Fibroblast of skin of back (primary cell): ENCODE results near the gene ADAMTSL1.
"Not testable (repeated sequence)": the region's sequence is repeated elsewhere in the genome, so short reads cannot be mapped to it uniquely, and the experiment has no call there.

ENCODE experiments used
- DNase-seq: peaks from one replicate; pipeline ENCODE4 v3.0.0-alpha.2; 2013

ADAMTSL1 gene

GRCh38 chr9:18874990-18875389 is 401.0 kb downstream of the ADAMTSL1 start:
- not testable (repeated sequence) for DNase-seq

DNA sequence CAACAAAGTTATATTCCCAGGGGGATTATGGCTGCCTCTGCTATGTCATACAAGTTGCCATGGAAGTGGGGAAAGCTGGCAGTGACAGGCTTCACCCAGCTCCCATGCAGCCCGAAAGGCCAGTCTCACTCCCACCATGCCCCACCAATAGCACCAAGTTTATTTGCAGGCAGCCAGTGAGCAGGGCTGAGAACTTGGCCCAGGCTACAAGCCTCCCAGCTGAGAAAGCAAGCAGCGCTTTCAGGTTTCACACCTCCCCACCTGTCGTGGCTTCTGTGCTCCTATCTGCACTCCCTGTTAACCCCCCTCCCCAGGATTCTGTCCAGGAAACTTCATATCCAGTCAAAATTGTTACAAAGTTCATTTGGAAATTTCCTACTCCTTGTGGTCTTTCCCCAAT is 404.0 kb downstream of the ADAMTSL1 start:
- DNase-seq = no peak

- DNase-seq = no peak
These were observed 407.8 kb downstream of the ADAMTSL1 start for GRCh38 chr9:18881758-18882157.

DNA sequence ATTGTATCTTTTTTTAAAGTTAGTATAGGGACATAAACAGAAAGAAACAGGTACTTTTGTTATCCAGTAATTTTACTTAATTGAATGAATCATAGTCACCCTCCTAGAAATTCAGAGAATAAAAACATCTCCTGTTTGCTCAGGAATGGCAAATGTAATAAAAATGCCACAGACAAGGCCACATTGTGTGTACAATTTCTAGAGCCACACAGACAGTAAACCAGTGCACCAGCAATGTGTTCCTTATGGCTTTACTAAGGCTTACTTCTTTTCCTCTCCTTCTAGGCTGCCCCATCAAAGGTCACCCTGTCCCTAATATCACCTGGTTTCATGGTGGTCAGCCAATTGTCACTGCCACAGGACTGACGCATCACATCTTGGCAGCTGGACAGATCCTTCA is 413.6 kb downstream of the ADAMTSL1 start:
- no peak for DNase-seq

DNA sequence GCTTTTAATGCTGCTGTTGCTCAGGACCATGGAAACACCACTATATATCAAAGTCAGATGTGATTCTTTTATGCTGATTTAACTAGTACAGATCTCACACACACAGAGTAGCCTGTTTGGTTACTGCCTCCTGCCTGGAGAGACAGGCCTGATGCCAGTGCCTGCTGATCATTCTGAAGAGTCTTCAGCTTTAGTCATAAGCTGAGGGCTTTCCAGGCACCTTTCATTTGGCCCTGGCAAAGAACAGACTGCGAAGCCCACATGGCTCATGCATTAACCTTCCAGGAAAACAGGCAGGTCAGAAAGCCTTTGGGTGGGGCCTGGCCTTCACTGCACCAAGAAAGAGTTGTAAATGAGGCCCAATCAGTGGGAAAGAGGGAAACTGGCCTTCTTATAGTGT is 414.3 kb downstream of the ADAMTSL1 start:
- DNase-seq = no peak

- no peak for DNase-seq
These were observed 415.6 kb downstream of the ADAMTSL1 start for GRCh38 chr9:18889550-18889949.

DNA sequence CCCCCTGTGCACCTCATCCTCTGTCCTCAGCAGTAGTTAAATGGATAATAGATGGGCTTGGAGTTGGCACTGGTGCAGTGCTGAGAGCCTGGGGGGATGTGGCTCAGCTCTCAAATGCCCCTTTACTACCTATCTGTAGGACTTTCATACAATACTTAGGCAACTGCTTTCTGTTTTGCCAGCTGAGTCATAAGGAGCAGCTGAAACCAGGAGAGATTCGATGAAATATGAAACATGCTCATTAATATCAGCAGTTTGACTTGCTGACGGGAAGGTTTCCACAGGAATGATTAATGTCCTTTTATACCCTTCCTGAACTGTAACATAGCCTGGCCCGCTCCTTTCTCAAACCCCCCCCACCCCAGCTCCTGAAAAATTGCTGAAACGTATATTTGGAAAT is 416.4 kb downstream of the ADAMTSL1 start:
- DNase-seq = peak; percentile 71

DNA sequence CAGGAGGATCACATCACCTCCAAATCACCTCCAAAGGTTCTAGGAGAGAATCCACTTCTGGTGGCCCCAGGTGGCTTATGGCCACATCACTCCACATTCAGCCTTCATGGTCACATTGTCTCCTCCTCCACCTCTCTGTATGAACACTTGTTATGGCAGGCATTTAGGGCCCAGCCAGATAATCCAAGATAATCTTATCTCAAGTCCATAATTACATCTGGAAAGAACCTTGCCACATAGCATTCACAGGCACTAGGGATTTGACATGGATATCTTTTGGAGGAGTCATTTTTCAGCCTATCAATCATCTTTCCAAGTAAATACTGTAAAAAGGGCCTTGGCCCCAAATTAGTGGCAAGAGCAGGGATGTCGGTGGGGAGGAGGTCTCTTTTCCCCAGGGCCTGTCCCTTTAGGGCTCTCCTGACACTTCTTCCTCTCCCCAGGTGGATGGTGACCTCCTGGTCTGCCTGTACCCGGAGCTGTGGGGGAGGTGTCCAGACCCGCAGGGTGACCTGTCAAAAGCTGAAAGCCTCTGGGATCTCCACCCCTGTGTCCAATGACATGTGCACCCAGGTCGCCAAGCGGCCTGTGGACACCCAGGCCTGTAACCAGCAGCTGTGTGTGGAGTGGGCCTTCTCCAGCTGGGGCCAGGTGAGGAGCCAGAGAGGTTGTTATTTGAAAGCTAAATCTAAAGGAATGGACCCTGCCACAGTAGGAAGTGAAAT is 418.2 kb downstream of the ADAMTSL1 start:
- no peak for DNase-seq

GRCh38 chr9:18893046-18893445 is 419.1 kb downstream of the ADAMTSL1 start:
- no peak for DNase-seq

- no peak for DNase-seq
These were observed 419.5 kb downstream of the ADAMTSL1 start for GRCh38 chr9:18893491-18893890.

DNA sequence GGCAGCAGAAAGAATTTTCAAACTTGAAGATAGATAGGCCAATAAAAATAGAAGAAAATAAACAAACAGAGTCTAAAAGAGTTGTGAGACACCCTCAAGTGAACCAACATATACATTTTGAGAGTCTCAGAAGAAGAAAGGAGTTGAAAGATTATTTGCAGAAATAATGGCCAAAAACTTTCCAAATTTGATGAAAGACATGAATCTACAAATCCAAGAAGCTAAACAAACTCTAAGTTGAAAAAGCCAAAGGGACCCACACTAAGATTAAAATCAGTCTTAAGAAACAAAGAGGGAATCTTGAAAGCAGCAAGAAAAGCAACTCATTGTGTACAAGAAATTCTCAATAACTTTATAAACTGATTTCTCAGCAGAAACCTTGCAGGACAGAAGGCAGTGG is 422.1 kb downstream of the ADAMTSL1 start:
- DNase-seq = no peak

- no peak for DNase-seq
These were observed 422.7 kb downstream of the ADAMTSL1 start for GRCh38 chr9:18896531-18897179.

DNA sequence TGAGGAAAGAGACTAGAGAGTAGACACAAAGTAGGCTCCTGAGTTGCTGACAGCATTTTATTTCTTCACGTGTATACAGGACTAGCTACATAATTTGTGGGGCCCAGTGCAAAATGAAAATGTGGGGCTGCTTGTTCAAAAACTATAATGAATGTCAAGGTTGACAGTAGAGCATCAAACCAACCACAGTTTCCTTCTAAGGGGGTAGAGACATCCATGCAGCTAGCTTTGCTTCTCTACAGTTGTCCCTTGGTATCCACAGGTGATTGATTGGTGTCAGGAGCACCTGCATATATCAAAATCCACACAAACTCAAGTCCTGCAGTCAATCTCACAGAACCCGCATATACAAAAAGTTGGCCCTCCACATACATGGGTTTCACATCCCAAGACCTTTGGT is 429.5 kb downstream of the ADAMTSL1 start:
- no peak for DNase-seq

DNA sequence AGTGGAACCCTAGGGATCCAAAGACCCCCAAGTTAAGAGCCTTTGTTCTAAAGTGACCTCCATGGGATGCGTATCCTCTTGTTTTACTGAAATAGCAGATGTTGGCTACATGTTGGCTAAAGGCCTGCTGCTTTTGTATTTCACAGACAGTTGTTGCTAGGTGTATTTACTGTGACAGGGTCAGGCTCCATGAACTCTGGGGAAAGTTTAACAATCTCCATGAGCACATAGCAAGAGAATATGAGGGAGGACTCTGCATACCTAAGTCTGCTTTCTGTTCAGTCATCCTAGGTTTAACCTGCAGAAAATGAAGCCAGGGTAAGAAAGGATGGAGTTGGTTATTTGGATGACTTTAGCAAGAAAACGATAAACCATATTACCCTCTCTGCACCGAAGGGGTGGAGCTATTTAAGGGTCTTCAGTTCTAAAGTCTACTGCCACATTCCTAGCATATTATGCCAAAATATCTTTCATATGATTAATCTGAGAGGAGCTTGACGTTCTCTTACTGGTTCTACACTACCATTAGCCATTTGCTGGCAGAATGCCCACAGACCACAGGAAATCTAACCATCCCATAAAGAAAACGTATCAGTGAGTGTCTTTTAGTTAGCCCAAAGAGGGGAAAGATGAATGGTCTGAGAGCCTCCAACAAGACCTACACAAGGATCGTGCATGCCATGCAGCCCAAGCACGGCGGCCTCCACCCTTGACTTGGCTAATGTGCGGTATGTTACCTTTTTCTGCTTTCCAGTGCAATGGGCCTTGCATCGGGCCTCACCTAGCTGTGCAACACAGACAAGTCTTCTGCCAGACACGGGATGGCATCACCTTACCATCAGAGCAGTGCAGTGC is 431.3 kb downstream of the ADAMTSL1 start:
- DNase-seq = peak; percentile 94

DNA sequence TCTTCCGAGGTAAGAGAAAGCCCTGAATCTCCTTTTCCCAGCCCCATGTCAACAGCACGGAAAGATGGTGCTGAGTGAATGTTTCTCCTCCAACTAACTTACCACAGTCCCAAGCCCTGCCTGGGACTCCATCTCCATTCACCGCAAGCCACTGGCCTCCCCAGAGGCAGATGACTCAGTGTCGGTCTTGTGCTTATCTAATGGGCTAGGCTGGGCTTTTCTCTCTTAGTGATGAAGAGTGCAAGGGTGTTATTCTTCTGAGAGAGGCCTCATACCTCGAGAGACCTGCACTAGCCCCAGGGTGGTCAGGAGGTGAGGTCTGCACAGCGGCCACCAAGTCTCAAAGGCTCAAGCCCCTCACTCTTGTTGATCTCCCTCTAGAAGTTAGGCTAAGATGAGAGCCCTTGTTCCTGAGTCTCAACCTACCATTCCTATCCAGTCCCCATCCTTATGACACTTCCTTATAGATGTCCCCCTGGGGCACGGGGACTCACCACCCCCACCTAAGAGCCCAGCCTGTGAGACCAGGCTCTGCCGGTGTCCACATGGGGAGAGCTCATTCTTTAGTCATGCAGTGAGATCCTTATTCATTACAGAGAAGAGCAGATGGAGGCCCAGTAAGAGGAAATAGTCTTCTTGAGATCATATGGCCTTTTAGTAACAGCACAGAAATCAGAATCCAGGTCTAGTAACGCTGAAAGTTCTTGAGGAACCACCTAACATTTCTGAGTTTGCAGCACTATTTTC is 432.1 kb downstream of the ADAMTSL1 start:
- peak; percentile 90 for DNase-seq

DNA sequence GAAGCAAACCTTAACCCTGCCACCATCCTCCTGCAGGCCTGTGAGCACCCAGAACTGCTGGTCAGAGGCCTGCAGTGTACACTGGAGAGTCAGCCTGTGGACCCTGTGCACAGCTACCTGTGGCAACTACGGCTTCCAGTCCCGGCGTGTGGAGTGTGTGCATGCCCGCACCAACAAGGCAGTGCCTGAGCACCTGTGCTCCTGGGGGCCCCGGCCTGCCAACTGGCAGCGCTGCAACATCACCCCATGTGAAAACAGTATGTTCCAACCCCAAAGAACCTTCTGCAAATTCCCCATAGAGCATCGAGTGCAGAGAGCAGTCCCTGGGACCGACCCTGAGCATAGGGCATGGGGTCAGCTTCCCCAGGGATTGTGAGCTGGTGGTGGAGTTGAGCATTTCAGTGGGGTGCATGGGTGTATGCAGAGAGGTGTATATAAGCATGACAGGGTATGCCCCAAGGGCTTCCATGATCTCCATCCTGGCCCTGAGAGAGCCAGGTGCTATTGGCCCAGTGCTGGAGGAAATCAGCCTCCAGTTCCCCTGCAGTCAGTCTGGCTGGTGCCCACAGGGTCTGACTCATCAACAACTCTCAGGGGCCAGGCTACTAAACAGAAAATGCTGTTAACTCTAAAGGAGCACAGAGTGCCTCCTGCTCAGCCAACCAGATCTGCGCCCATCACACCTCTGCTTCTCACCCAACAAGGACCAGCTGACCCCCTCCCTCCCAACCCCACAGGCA is 432.9 kb downstream of the ADAMTSL1 start:
- peak; percentile 74 for DNase-seq

DNA sequence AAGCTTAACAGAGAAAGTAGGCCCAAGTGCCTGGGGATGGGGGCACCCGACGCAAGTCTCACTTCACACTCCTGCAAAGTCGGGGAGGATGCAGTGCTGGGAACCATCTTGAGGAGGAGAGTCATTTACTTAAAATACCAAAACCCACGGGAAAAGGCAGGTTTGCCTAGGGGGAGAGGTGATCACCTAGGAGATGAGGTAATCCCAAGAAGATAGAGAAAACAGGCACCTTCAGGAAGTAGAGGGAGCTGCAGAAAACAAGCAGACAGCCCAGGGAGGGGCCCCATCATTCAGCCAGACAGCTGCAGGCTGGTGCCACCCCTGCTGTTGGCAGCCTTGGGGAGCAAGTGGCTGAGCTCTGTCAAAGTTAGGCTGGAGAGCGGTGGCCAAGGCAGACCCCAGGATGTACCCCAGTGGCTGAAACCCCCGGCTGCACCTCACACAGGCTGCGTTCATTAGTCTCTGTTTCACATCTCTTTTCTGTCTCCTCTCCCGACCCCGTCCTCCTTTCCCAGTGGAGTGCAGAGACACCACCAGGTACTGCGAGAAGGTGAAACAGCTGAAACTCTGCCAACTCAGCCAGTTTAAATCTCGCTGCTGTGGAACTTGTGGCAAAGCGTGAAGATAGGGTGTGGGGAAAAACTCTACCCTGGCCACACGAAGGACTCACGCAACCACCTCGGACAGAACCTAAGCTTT is 434.1 kb downstream of the ADAMTSL1 start:
- DNase-seq = no peak

- no peak for DNase-seq
These were observed 435.4 kb downstream of the ADAMTSL1 start for GRCh38 chr9:18909140-18910018.

- peak; percentile 58 for DNase-seq
These were observed 436.5 kb downstream of the ADAMTSL1 start for GRCh38 chr9:18910435-18910834.

- peak; percentile 35 for DNase-seq
These were observed 437.0 kb downstream of the ADAMTSL1 start for GRCh38 chr9:18910916-18911315.
